Natural killer cell (primary cell): ENCODE measurements around the gene STIM2. TPM values are rescaled to one million over a fixed set of nuclear protein-coding genes. Genes with fewer than 3 reads are reported as not detected.

ENCODE experiments used
- ATAC-seq, 3 donors: fragments of 150-1000 bp in 2 of 3; fragments of 200-7000 bp in 1 of 3; cut with Tn5 transposase; 1 replicate in 1 of 3; 2 replicates in 2 of 3; pipeline ENCODE4 v1.10.0; 2021; ENCODE audit warnings: mild to moderate bottlenecking in 2 of 3, moderate library complexity in 2 of 3
- DNase-seq, 2 donors: peaks; one replicate each; pipeline versions ENCODE4 v3.0.0 to v3.0.0-alpha.2; 2013 to 2021; ENCODE audit warnings: mixed read lengths in 1 of 2
- H3K27ac ChIP-seq: one replicate; pipeline ENCODE4 v1.5.1; 2013; ENCODE audit warnings: mild to moderate bottlenecking, low read length
- H3K27me3 ChIP-seq: one replicate; pipeline ENCODE4 v1.6.1; 2013; ENCODE audit warnings: low read length; ENCODE audit not compliant: control insufficient read depth, insufficient read depth
- H3K36me3 ChIP-seq: one replicate; pipeline ENCODE4 v1.6.1; 2013; ENCODE audit warnings: low read length; ENCODE audit not compliant: control insufficient read depth, insufficient read depth
- H3K4me1 ChIP-seq: one replicate; pipeline ENCODE4 v1.6.1; 2013; ENCODE audit warnings: low read length; ENCODE audit not compliant: control insufficient read depth, insufficient read depth
- H3K4me3 ChIP-seq: one replicate; pipeline ENCODE4 v1.5.1; 2013; ENCODE audit warnings: low read length
- H3K9me3 ChIP-seq: one replicate; pipeline ENCODE4 v1.6.1; 2013; ENCODE audit warnings: low read length; ENCODE audit not compliant: control insufficient read depth, insufficient read depth
- H3K27ac Mint-ChIP-seq, 2 donors: one replicate each; pipeline ENCODE4 v1.8.0; 2022; ENCODE audit warnings: mild to moderate bottlenecking in 2 of 2, mixed read lengths in 2 of 2, moderate library complexity in 1 of 2
- H3K27me3 Mint-ChIP-seq, 2 donors: one replicate each; pipeline ENCODE4 v1.8.0; 2022; ENCODE audit warnings: low read depth in 2 of 2, mixed read lengths in 2 of 2
- H3K36me3 Mint-ChIP-seq: one replicate; pipeline ENCODE4 v1.8.0; 2022; ENCODE audit warnings: mixed read lengths
- H3K4me1 Mint-ChIP-seq, 2 donors: one replicate each; pipeline ENCODE4 v1.8.0; 2022; ENCODE audit warnings: mixed read lengths in 2 of 2
- H3K4me3 Mint-ChIP-seq: one replicate; pipeline ENCODE4 v1.8.0; 2022; ENCODE audit warnings: mild to moderate bottlenecking, moderate library complexity, mixed read lengths
- H3K9me3 Mint-ChIP-seq, 2 donors: one replicate each; pipeline ENCODE4 v1.8.0; 2022; ENCODE audit warnings: mixed read lengths in 2 of 2
- CTCF ChIP-seq: fragments of 200-600 bp; IDR thresholded peaks from one replicate; pipeline ENCODE4 v1.8.0; 2022; ENCODE audit warnings: antibody characterized with exemption
- WGBS: methylation state at CpG from one replicate; pipeline ENCODE4 v1.1.7; 2013; ENCODE audit warnings: missing lambda C conversion rate; ENCODE audit not compliant: insufficient coverage; 5-methylcytosine and 5-hydroxymethylcytosine counted together
- intact Hi-C: fragments of 100-400 bp; cut with micrococcal nuclease; formaldehyde crosslinking; loops from one replicate; pipeline ENCODE4 v1.14.2; 2022
- total RNA-seq, 4 donors: library from RNA; stranded (reverse); fragments of 120-200 nt in 1 of 4; gene quantifications; one replicate each; pipeline versions ENCODE4 v1.2.3 to v1.2.4, GENCODE V29; 2013 to 2022

Gene STIM2
- total RNA-seq, 3 donors from 2014 or later (not counting 1 experiment from before 2014, with no cell fraction given): 98.3 to 104 (median 100) TPM

GRCh38 chr4:26992657-26993361, 132.2 kb downstream of the STIM2 start:
- TF ChIP-seq CTCF: no peak
- peaks cover 10% of the 10 kb centered on the region for H3K36me3 ChIP-seq
- Mint-ChIP-seq H3K4me1 (peaks cover 15 to 27% of the 10 kb centered on the region in 2 donors), H3K27me3 (no peaks in the 10 kb centered on the region), H3K4me3 (no peak overlapping the region), H3K27ac (no peak overlapping the region), H3K9me3 (no peaks in the 10 kb centered on the region), H3K36me3 (no peaks in the 10 kb centered on the region)
- peak; percentile 24 to 42 (median 41) for ATAC-seq
- no peaks in the 10 kb centered on the region for H3K9me3 ChIP-seq
- no peaks in the 10 kb centered on the region for H3K4me1 ChIP-seq
- intact Hi-C loops: no loop called here
- peak in 1 of 2 donors; percentile 25 for DNase-seq
- WGBS: 58% methylated on average over 2 of the region's 3 CpGs
- no peak overlapping the region for H3K4me3 ChIP-seq
- H3K27me3 ChIP-seq: no peaks in the 10 kb centered on the region
- H3K27ac ChIP-seq: peak overlapping the region; percentile 84

GRCh38 chr4:26993539-26993938, 132.9 kb downstream of the STIM2 start:
- no peak for ATAC-seq
- Histone ChIP-seq H3K4me3 (no peak overlapping the region), H3K9me3 (no peaks in the 10 kb centered on the region), H3K27ac (peak overlapping the region; percentile 84), H3K27me3 (no peaks in the 10 kb centered on the region), H3K36me3 (peaks cover 6% of the 10 kb centered on the region), H3K4me1 (no peaks in the 10 kb centered on the region)
- intact Hi-C loops: no loop called here
- 63% methylated on average over 1 of the region's 3 CpGs for WGBS
- TF ChIP-seq CTCF: no peak
- Mint-ChIP-seq H3K4me1 (peaks cover 10 to 21% of the 10 kb centered on the region in 2 donors), H3K36me3 (no peaks in the 10 kb centered on the region), H3K27ac (no peak overlapping the region), H3K9me3 (no peaks in the 10 kb centered on the region), H3K27me3 (no peaks in the 10 kb centered on the region), H3K4me3 (no peak overlapping the region)
- no peak for DNase-seq

GRCh38 chr4:26993967-26994366, 133.3 kb downstream of the STIM2 start:
- Histone ChIP-seq H3K9me3 (no peaks in the 10 kb centered on the region), H3K36me3 (peaks cover 8% of the 10 kb centered on the region), H3K27ac (peak overlapping the region; percentile 84), H3K27me3 (no peaks in the 10 kb centered on the region), H3K4me1 (no peaks in the 10 kb centered on the region), H3K4me3 (no peak overlapping the region)
- Mint-ChIP-seq H3K27ac (no peak overlapping the region), H3K27me3 (no peaks in the 10 kb centered on the region), H3K36me3 (no peaks in the 10 kb centered on the region), H3K9me3 (no peaks in the 10 kb centered on the region), H3K4me3 (no peak overlapping the region), H3K4me1 (peaks cover 10 to 21% of the 10 kb centered on the region in 2 donors)
- no peak for DNase-seq
- no peak for ATAC-seq
- 85% methylated on average over 3 of the region's 3 CpGs for WGBS
- no peak for TF ChIP-seq CTCF
- intact Hi-C loops: no loop called here

GRCh38 chr4:26995316-26995715, 134.7 kb downstream of the STIM2 start:
- Histone ChIP-seq H3K4me1 (no peaks in the 10 kb centered on the region), H3K4me3 (no peak overlapping the region), H3K27ac (no peak overlapping the region), H3K36me3 (peaks cover 13% of the 10 kb centered on the region), H3K9me3 (no peaks in the 10 kb centered on the region), H3K27me3 (no peaks in the 10 kb centered on the region)
- Mint-ChIP-seq H3K9me3 (no peaks in the 10 kb centered on the region), H3K4me1 (peaks cover 10 to 15% of the 10 kb centered on the region in 2 donors), H3K36me3 (no peaks in the 10 kb centered on the region), H3K4me3 (no peak overlapping the region), H3K27ac (peak overlapping the region in 1 of 2 donors; percentile 37), H3K27me3 (no peaks in the 10 kb centered on the region)
- no CpG with 5 or more reads among the region's 2 CpGs for WGBS
- no peak for TF ChIP-seq CTCF
- DNase-seq (no peak), ATAC-seq (no peak)
- intact Hi-C loops: no loop called here
